Suprapubic skin (tissue), 4 donors: ENCODE data around the gene WNT9B.

Experiments used
- POLR2A ChIP-seq, 2 donors: fragments of 450-650 bp; IDR thresholded peaks; one replicate each; pipeline ENCODE4 v1.6.1; 2017; ENCODE audit warnings: antibody characterized with exemption in 2 of 2, mild to moderate bottlenecking in 2 of 2, moderate library complexity in 2 of 2
- POLR2AphosphoS5 ChIP-seq, 3 donors: sonication (generic); formaldehyde crosslinking; IDR thresholded peaks; one replicate each; pipeline ENCODE4 v1.6.1; 2017; ENCODE audit warnings: antibody characterized with exemption in 3 of 3
- TF ChIP-seq, protein P1 (sequence below), 2 donors: fragments of 200-600 bp in 1 of 2; fragments of 450-650 bp in 1 of 2; sonication (generic) in 1 of 2; IDR thresholded peaks; one replicate each; pipeline ENCODE4 v1.5.1; 2016 to 2019; ENCODE audit warnings: antibody characterized with exemption in 2 of 2, mild to moderate bottlenecking in 1 of 2, moderate library complexity in 1 of 2

DNA sequence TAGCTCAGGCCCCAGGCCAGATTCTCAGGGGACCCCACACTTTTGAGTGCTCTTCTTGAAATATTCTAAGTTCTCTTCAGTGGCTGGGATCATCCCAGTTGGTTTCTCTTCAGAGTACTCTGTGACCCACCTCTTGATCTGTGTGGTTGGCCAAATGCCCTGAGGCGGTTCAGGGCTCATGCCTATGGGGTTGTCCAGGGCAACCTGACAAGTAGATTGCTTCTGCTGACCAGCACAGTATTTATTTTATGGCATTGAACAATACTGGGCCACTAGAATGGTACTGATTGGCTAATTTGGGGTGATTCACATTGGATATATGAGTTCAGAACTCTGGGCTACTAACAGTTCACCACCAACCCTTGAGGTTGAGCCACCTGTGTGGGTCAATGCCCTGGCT lies 64.2 kb downstream of the WNT9B start:
- TF ChIP-seq, protein P1, sequence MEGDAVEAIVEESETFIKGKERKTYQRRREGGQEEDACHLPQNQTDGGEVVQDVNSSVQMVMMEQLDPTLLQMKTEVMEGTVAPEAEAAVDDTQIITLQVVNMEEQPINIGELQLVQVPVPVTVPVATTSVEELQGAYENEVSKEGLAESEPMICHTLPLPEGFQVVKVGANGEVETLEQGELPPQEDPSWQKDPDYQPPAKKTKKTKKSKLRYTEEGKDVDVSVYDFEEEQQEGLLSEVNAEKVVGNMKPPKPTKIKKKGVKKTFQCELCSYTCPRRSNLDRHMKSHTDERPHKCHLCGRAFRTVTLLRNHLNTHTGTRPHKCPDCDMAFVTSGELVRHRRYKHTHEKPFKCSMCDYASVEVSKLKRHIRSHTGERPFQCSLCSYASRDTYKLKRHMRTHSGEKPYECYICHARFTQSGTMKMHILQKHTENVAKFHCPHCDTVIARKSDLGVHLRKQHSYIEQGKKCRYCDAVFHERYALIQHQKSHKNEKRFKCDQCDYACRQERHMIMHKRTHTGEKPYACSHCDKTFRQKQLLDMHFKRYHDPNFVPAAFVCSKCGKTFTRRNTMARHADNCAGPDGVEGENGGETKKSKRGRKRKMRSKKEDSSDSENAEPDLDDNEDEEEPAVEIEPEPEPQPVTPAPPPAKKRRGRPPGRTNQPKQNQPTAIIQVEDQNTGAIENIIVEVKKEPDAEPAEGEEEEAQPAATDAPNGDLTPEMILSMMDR (IDR thresholded peaks at IDR 0.05), result no peak
- no peak for TF ChIP-seq POLR2A (IDR thresholded peaks at IDR 0.05)
- TF ChIP-seq POLR2AphosphoS5 (IDR thresholded peaks at IDR 0.05), result no peak
